ENCODE results near the gene MTG1.
"Not testable (repeated sequence)": the region's sequence is repeated elsewhere in the genome, so short reads cannot be mapped to it uniquely, and the experiment has no call there.

- not testable (repeated sequence) for TF ChIP-seq CTCF (conservative IDR thresholded peaks at IDR 0.05; ENCODE audit: low read length); EZH2phosphoT487 (IDR thresholded peaks at IDR 0.05; ENCODE audit: borderline replicate concordance)
These were observed 47.4 kb downstream of the MTG1 start for GRCh38 chr10:133441356-133441755.

Data from Loucy (cell line).